PC-3 (cell line): ENCODE measurements around the gene ZDHHC8. TPM values are rescaled to one million over a fixed set of nuclear protein-coding genes. Genes with fewer than 3 reads are reported as not detected.

Source experiments
- ATAC-seq: fragments of 200-7000 bp; cut with Tn5 transposase; 2 replicates; pipeline ENCODE4 v1.9.1; 2020; ENCODE audit warnings: mild to moderate bottlenecking, moderate library complexity
- BruUV-seq: library from RNA; stranded (reverse); fragments of 400-500 nt; replicated peaks from 2 replicates; lab custom pipeline; 2021; lab: Mats Ljungman, UMichigan
- CTCF ChIA-PET: fragments of 300-600 bp; sonication (Branson Sonifier 250); formaldehyde crosslinking; loops from one replicate; lab custom pipeline; 2022; ENCODE audit warnings: antibody characterized with exemption; lab: Charles Lee
- POLR2A ChIA-PET: fragments of 300-600 bp; sonication (Branson Sonifier 250); formaldehyde crosslinking; loops from one replicate; lab custom pipeline; 2022; ENCODE audit warnings: antibody characterized with exemption; ENCODE audit not compliant: unreplicated experiment; lab: Charles Lee
- DNase-seq: peaks from one replicate; pipeline ENCODE4 v3.0.0-alpha.2; 2015
- H2AFZ ChIP-seq: fragments of 300-600 bp; sonication (generic); 2 replicates; pipeline ENCODE4 v1.6.0; 2016; ENCODE audit warnings: antibody characterized with exemption, low read length
- H3F3A ChIP-seq: fragments of 300-600 bp; sonication (generic); one replicate; pipeline ENCODE4 v1.6.0; 2017; ENCODE audit warnings: antibody characterized with exemption, low read length, control low read depth, mild to moderate bottlenecking; ENCODE audit not compliant: unreplicated experiment
- H3K27ac ChIP-seq: fragments of 300-600 bp; sonication (generic); 2 replicates; pipeline ENCODE4 v1.5.1; 2016; ENCODE audit warnings: mild to moderate bottlenecking, low read length
- H3K27me3 ChIP-seq: fragments of 300-600 bp; sonication (generic); 2 replicates; pipeline ENCODE4 v1.6.1; 2016; ENCODE audit warnings: low read length, mixed read lengths
- H3K36me3 ChIP-seq: fragments of 300-600 bp; sonication (generic); 2 replicates; pipeline ENCODE4 v1.6.1; 2016; ENCODE audit warnings: low read depth, mixed run types, low read length, mixed read lengths
- H3K4me1 ChIP-seq: fragments of 300-600 bp; sonication (generic); 2 replicates; pipeline ENCODE4 v1.5.1; 2016; ENCODE audit warnings: low read length; ENCODE audit not compliant: insufficient read depth
- H3K4me2 ChIP-seq: fragments of 300-600 bp; sonication (generic); 2 replicates; pipeline ENCODE4 v1.6.0; 2016; ENCODE audit warnings: low read length
- H3K4me3 ChIP-seq: fragments of 300-600 bp; sonication (generic); 2 replicates; pipeline ENCODE4 v1.5.1; 2016; ENCODE audit warnings: mild to moderate bottlenecking, low read length, mixed read lengths
- H3K79me2 ChIP-seq: fragments of 300-600 bp; sonication (generic); 2 replicates; pipeline ENCODE4 v1.6.1; 2017; ENCODE audit warnings: low read length, mixed read lengths
- H3K9ac ChIP-seq: fragments of 300-600 bp; sonication (generic); 2 replicates; pipeline ENCODE4 v1.6.0; 2016; ENCODE audit warnings: mild to moderate bottlenecking, low read length
- H3K9me2 ChIP-seq: fragments of 300-600 bp; sonication (generic); replicated peaks from 2 replicates; pipeline ENCODE4 v1.6.1; 2016; ENCODE audit warnings: mixed run types, low read length, mixed read lengths
- H3K9me3 ChIP-seq: fragments of 300-600 bp; sonication (generic); 2 replicates; pipeline ENCODE4 v1.6.1; 2016; ENCODE audit warnings: low read length, mixed read lengths
- H4K20me1 ChIP-seq: fragments of 300-600 bp; sonication (generic); 2 replicates; pipeline ENCODE4 v1.6.1; 2016; ENCODE audit warnings: low read length, mixed read lengths
- CTCF ChIP-seq: fragments of 300-600 bp; sonication (generic); conservative IDR thresholded peaks from 2 replicates; pipeline ENCODE4 v1.5.1; 2017; ENCODE audit warnings: antibody characterized with exemption, low read depth, mild to moderate bottlenecking, low read length
- EZH2 ChIP-seq: fragments of 300-600 bp; sonication (generic); IDR thresholded peaks from one replicate; pipeline ENCODE4 v1.6.1; 2017; ENCODE audit warnings: antibody characterized with exemption, mild to moderate bottlenecking, low read length; ENCODE audit not compliant: unreplicated experiment
- EZH2phosphoT487 ChIP-seq: fragments of 300-600 bp; sonication (generic); IDR thresholded peaks from 2 replicates; pipeline ENCODE4 v1.6.1; 2018; ENCODE audit warnings: mild to moderate bottlenecking, antibody characterized with exemption, low read length, borderline replicate concordance
- intact Hi-C: fragments of 100-400 bp; cut with micrococcal nuclease; formaldehyde crosslinking; loops from 2 replicates; pipeline ENCODE4 v1.9.0; 2023
- total RNA-seq: library from RNA; depleted of rRNA; stranded (reverse); fragments of >200 nt; gene quantifications from 2 replicates; pipeline ENCODE4 v1.2.3, GENCODE V29; 2014

ZDHHC8 gene
- total RNA-seq, 1 experiment from 2014 or later, result 24.6 TPM

- intact Hi-C loops, result no loop called here
- H3K36me3 ChIP-seq, result no peaks in the 10 kb centered on the region
- H3K4me1 ChIP-seq, result no peaks in the 10 kb centered on the region
- no peak overlapping the region for H2AFZ ChIP-seq
- H3K9ac ChIP-seq, result no peak overlapping the region
- DNase-seq (no peak), ATAC-seq (no peak)
- H3K27me3 ChIP-seq, result no peaks in the 10 kb centered on the region
- no peaks in the 10 kb centered on the region for H3K9me2 ChIP-seq
- no peak for TF ChIP-seq EZH2phosphoT487
- TF ChIP-seq EZH2, result no peak
- TF ChIP-seq CTCF, result no peak
- POLR2A ChIA-PET, result no interaction called here
- no peak overlapping the region for H3K27ac ChIP-seq
- no peak overlapping the region for H3K4me3 ChIP-seq
- H3F3A ChIP-seq, result no peaks in the 10 kb centered on the region
- CTCF ChIA-PET, result no interaction called here
- H4K20me1 ChIP-seq, result no peaks in the 10 kb centered on the region
- no TSS peak for BruUV-seq
- no peak overlapping the region for H3K4me2 ChIP-seq
- H3K9me3 ChIP-seq, result no peaks in the 10 kb centered on the region
- H3K79me2 ChIP-seq, result no peaks in the 10 kb centered on the region
Measured at GRCh38 chr22:20172141-20172613, 40.6 kb downstream of the ZDHHC8 start.

GRCh38 chr22:20173246-20173645, 41.6 kb downstream of the ZDHHC8 start:
- no peak for TF ChIP-seq EZH2phosphoT487
- TF ChIP-seq EZH2, result no peak
- no peak for TF ChIP-seq CTCF
- ChIA-PET POLR2A (no interaction called here), CTCF (no interaction called here)

GRCh38 chr22:20173772-20174171, 42.2 kb downstream of the ZDHHC8 start:
- no peaks in the 10 kb centered on the region for H3K9me3 ChIP-seq
- no peaks in the 10 kb centered on the region for H3K79me2 ChIP-seq
- H4K20me1 ChIP-seq, result no peaks in the 10 kb centered on the region
- no peaks in the 10 kb centered on the region for H3F3A ChIP-seq
- ChIA-PET CTCF (no interaction called here), POLR2A (no interaction called here)
- ATAC-seq, result no peak
- H3K4me2 ChIP-seq, result no peak overlapping the region
- intact Hi-C loops, result no loop called here
- no peaks in the 10 kb centered on the region for H3K27me3 ChIP-seq
- no peak for DNase-seq
- no TSS peak for BruUV-seq
- no peak overlapping the region for H3K9ac ChIP-seq
- no peaks in the 10 kb centered on the region for H3K4me1 ChIP-seq
- no peaks in the 10 kb centered on the region for H3K36me3 ChIP-seq
- no peaks in the 10 kb centered on the region for H3K9me2 ChIP-seq
- no peak overlapping the region for H3K27ac ChIP-seq
- no peak for TF ChIP-seq EZH2phosphoT487
- no peak for TF ChIP-seq EZH2
- no peak for TF ChIP-seq CTCF
- H3K4me3 ChIP-seq, result no peak overlapping the region
- no peak overlapping the region for H2AFZ ChIP-seq

More at GRCh38 chr22:20173246-20173645, 41.6 kb downstream of the ZDHHC8 start:
- H3K9ac ChIP-seq, result no peak overlapping the region
- intact Hi-C loops, result no loop called here
- H3K79me2 ChIP-seq, result no peaks in the 10 kb centered on the region
- DNase-seq (no peak), ATAC-seq (no peak)
- H3K9me3 ChIP-seq, result no peaks in the 10 kb centered on the region
- no peaks in the 10 kb centered on the region for H3K9me2 ChIP-seq
- H3K4me1 ChIP-seq, result no peaks in the 10 kb centered on the region
- H4K20me1 ChIP-seq, result no peaks in the 10 kb centered on the region
- no peak overlapping the region for H3K27ac ChIP-seq
- BruUV-seq, result no TSS peak
- H3F3A ChIP-seq, result no peaks in the 10 kb centered on the region
- no peaks in the 10 kb centered on the region for H3K36me3 ChIP-seq
- no peak overlapping the region for H2AFZ ChIP-seq
- H3K4me3 ChIP-seq, result no peak overlapping the region
- H3K27me3 ChIP-seq, result no peaks in the 10 kb centered on the region
- no peak overlapping the region for H3K4me2 ChIP-seq
